ENCODE results near the gene FLRT1. TPM values are rescaled to one million over a fixed set of nuclear protein-coding genes. Genes with fewer than 3 reads are reported as not detected.

The FLRT1 gene
- total RNA-seq, 3 donors from 2014 or later: not detected

DNA sequence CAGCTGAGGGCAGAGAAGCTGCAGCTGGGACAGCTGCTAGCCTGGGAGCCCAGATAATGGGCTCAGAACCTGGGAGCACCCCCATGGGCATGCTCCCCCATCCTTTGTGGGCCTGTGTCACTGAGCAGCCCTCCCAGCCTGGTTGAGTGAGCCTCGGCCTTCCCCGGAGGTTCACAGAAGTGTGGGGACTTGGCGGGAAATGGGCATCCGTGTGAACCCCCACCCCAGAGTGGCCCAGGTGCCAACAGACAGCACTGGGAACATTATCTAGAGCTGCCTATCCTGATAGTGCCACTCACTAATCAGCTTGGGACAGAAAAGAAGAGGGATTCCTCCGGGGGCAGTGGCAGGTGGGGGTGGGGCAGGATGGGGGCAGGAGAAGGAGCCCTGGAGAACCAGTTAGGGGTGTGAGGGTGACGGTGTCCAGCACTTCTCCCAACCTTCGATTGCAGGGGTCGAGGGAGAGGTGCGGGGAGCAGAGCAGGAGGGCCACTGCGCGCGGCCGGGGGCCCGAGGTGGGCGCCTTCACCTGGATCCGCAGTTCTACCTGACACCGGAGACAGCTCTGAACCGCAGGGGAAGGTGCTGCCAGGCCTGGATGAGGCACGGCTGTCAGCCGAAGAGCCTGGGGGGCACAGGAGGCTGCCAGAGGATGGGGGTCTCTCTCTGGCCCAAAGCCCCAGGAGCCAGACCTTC, 33.1 kb downstream of the FLRT1 start:
- no peaks in the 10 kb centered on the region for H3K27me3 ChIP-seq
- no peaks in the 10 kb centered on the region for H3K9me3 ChIP-seq
- no peak for DNase-seq (ENCODE audit: low spot score in 2 of 2)
- no peaks in the 10 kb centered on the region for H3K36me3 ChIP-seq
- H3K27ac ChIP-seq: no peak overlapping the region
- H3K4me3 ChIP-seq: no peak overlapping the region
- no peaks in the 10 kb centered on the region for H3K4me1 ChIP-seq
- TF ChIP-seq, protein P1, sequence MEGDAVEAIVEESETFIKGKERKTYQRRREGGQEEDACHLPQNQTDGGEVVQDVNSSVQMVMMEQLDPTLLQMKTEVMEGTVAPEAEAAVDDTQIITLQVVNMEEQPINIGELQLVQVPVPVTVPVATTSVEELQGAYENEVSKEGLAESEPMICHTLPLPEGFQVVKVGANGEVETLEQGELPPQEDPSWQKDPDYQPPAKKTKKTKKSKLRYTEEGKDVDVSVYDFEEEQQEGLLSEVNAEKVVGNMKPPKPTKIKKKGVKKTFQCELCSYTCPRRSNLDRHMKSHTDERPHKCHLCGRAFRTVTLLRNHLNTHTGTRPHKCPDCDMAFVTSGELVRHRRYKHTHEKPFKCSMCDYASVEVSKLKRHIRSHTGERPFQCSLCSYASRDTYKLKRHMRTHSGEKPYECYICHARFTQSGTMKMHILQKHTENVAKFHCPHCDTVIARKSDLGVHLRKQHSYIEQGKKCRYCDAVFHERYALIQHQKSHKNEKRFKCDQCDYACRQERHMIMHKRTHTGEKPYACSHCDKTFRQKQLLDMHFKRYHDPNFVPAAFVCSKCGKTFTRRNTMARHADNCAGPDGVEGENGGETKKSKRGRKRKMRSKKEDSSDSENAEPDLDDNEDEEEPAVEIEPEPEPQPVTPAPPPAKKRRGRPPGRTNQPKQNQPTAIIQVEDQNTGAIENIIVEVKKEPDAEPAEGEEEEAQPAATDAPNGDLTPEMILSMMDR (IDR thresholded peaks at IDR 0.05): no peak
- TF ChIP-seq POLR2A (IDR thresholded peaks at IDR 0.05) (no peak), POLR2AphosphoS5 (IDR thresholded peaks at IDR 0.05) (no peak)
- intact Hi-C loops (cut with DNase I; ENCODE audit: low total_unique reads): no loop called here

DNA sequence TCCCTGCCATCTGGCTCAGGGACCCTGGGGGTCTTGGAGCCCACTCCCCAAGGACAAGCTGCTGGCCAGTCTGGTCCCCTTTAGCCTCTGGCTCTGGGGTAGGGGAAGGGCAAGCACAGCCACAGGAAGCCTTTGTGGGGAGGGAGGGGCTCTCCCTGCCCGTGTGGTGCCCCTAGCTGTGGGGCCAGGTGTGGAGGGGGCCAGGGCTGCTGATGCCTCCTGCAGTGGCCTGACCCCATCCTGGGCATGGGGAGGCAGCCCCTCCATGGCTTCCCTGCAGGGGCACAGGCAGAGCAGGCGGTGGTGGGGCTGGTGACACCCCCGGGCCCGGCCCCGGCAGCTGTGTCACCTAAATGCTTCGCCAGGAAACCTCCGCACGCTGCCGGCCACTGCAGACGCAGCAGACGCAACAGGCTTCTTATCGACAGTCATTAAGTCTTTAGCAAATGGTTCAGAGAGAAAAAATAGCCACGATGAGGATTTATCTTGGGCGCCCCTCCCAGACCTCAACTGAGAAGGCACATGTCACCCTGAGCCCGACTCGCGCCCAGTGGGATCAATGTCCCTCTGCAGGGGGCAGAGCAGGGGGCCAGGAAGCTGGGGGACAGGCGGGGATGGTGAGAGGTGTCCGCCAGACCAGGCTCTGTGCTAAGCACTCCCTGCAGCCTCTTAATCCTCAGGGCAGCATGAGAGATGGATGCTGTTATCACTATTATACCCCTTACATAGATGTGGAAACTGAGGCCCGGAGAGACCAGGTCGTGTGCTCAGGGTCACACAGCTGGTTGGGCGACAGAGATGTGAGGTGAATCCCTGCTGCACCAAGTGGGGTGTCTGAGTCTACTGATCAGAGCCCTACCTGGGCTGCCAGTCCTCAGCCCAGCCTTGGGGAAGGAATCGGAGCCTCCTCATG, 33.9 kb downstream of the FLRT1 start:
- Histone ChIP-seq H3K4me3 (no peak overlapping the region), H3K27ac (no peak overlapping the region), H3K9me3 (no peaks in the 10 kb centered on the region), H3K36me3 (no peaks in the 10 kb centered on the region), H3K27me3 (no peaks in the 10 kb centered on the region), H3K4me1 (no peaks in the 10 kb centered on the region)
- DNase-seq (ENCODE audit: low spot score in 2 of 2): no peak
- intact Hi-C loops (cut with DNase I; ENCODE audit: low total_unique reads): no loop called here
- TF ChIP-seq POLR2AphosphoS5 (IDR thresholded peaks at IDR 0.05): no peak
- TF ChIP-seq POLR2A (IDR thresholded peaks at IDR 0.05): no peak
- TF ChIP-seq, protein P1 (IDR thresholded peaks at IDR 0.05): no peak

DNA sequence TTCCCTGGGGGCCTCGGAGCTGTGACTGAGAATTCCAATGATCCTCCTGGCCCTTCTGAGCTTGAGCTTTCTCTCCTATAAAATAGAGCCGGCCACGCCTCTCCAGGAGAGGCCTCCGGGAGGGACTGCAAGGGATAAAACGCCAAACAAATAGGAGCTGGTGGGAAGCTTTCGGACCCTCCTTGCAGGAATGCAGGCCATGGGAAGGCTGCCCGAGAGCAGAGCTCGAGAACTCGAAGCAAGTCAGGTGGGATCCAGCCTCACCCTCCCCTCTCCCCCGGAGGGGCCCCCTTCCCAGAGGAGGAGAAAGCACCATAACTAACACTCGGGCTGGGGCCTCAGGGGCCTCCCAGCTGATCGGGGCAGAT, 34.6 kb downstream of the FLRT1 start:
- intact Hi-C loops (cut with DNase I; ENCODE audit: low total_unique reads): no loop called here

GRCh38 chr11:64071849-64072248, 36.1 kb downstream of the FLRT1 start:
- Histone ChIP-seq H3K27ac (no peak overlapping the region), H3K4me1 (no peaks in the 10 kb centered on the region), H3K36me3 (no peaks in the 10 kb centered on the region), H3K27me3 (no peaks in the 10 kb centered on the region), H3K4me3 (no peak overlapping the region), H3K9me3 (no peaks in the 10 kb centered on the region)
- intact Hi-C loops (cut with DNase I; ENCODE audit: low total_unique reads): no loop called here
- no peak for DNase-seq (ENCODE audit: low spot score in 2 of 2)
- TF ChIP-seq POLR2A (IDR thresholded peaks at IDR 0.05) (no peak), POLR2AphosphoS5 (IDR thresholded peaks at IDR 0.05) (no peak)
- TF ChIP-seq, protein P1 (IDR thresholded peaks at IDR 0.05): no peak

More for the DNA sequence above, 34.6 kb downstream of the FLRT1 start:
- Histone ChIP-seq H3K9me3 (no peaks in the 10 kb centered on the region), H3K4me1 (no peaks in the 10 kb centered on the region), H3K36me3 (no peaks in the 10 kb centered on the region), H3K27ac (no peak overlapping the region), H3K27me3 (no peaks in the 10 kb centered on the region), H3K4me3 (no peak overlapping the region)
- DNase-seq (ENCODE audit: low spot score in 2 of 2): no peak
- TF ChIP-seq, protein P1 (IDR thresholded peaks at IDR 0.05): no peak
- TF ChIP-seq POLR2AphosphoS5 (IDR thresholded peaks at IDR 0.05): no peak

GRCh38 chr11:64072403-64072802, 36.7 kb downstream of the FLRT1 start:
- Histone ChIP-seq H3K4me1 (no peaks in the 10 kb centered on the region), H3K27ac (no peak overlapping the region), H3K4me3 (no peak overlapping the region), H3K27me3 (no peaks in the 10 kb centered on the region), H3K9me3 (no peaks in the 10 kb centered on the region), H3K36me3 (no peaks in the 10 kb centered on the region)
- intact Hi-C loops (cut with DNase I; ENCODE audit: low total_unique reads): no loop called here
- DNase-seq (ENCODE audit: low spot score in 2 of 2): no peak
- TF ChIP-seq POLR2AphosphoS5 (IDR thresholded peaks at IDR 0.05): no peak
- TF ChIP-seq, protein P1 (IDR thresholded peaks at IDR 0.05): no peak
- TF ChIP-seq POLR2A (IDR thresholded peaks at IDR 0.05): no peak
